GM21390 (cell line): ENCODE data around the gene PPP6R2.

Experiments used
- ATAC-seq: cut with Tn5 transposase; IDR thresholded peaks from one replicate; pipeline ENCODE4 v1.9.1; 2021; ENCODE audit not compliant: unreplicated experiment

The PPP6R2 gene

GRCh38 chr22:50305923-50306566 is 37.1 kb upstream of the PPP6R2 start:
- ATAC-seq: no peak

GRCh38 chr22:50306753-50307749 is 36.1 kb upstream of the PPP6R2 start, which contains the start of gene PLXNB2:
Gene PLXNB2, minus strand, starts transcription at chr22:50307646. Its CDS starts 17,062 bp downstream, at chr22:50290584.
- no peak for ATAC-seq

GRCh38 chr22:50307890-50308596 is 35.1 kb upstream of the PPP6R2 start:
- no peak for ATAC-seq

- no peak for ATAC-seq
These were observed 34.6 kb upstream of the PPP6R2 start for GRCh38 chr22:50308597-50308935.

GRCh38 chr22:50308986-50309600 is 34.0 kb upstream of the PPP6R2 start:
- no peak for ATAC-seq

- no peak for ATAC-seq
These were observed 33.5 kb upstream of the PPP6R2 start for GRCh38 chr22:50309601-50309991.

- ATAC-seq: no peak
These were observed 33.0 kb upstream of the PPP6R2 start for GRCh38 chr22:50310031-50310722.

GRCh38 chr22:50310949-50311444 is 32.1 kb upstream of the PPP6R2 start:
- ATAC-seq: no peak

GRCh38 chr22:50311606-50312351 is 31.3 kb upstream of the PPP6R2 start:
- no peak for ATAC-seq

GRCh38 chr22:50312371-50312770 is 30.8 kb upstream of the PPP6R2 start:
- ATAC-seq: no peak

GRCh38 chr22:50313021-50313420 is 30.1 kb upstream of the PPP6R2 start:
- no peak for ATAC-seq

- no peak for ATAC-seq
These were observed 29.5 kb upstream of the PPP6R2 start for GRCh38 chr22:50313600-50313999.

GRCh38 chr22:50314081-50314454 is 29.1 kb upstream of the PPP6R2 start:
- ATAC-seq: no peak

- ATAC-seq: peak; percentile 77
These were observed 28.5 kb upstream of the PPP6R2 start for GRCh38 chr22:50314455-50315288.

- ATAC-seq: no peak
These were observed 27.6 kb upstream of the PPP6R2 start for GRCh38 chr22:50315289-50316113.

- ATAC-seq: no peak
These were observed 26.7 kb upstream of the PPP6R2 start for GRCh38 chr22:50316114-50317065.

- no peak for ATAC-seq
These were observed 25.9 kb upstream of the PPP6R2 start for GRCh38 chr22:50317178-50317577.
